PC-9 (cell line): ENCODE data around the gene TMEM150C. TPM values are rescaled to one million over a fixed set of nuclear protein-coding genes. Genes with fewer than 3 reads are reported as not detected.
"Not testable (repeated sequence)": the region's sequence is repeated elsewhere in the genome, so short reads cannot be mapped to it uniquely, and the experiment has no call there.

Source experiments
- BruUV-seq: library from RNA; stranded (reverse); fragments of 400-500 nt; replicated peaks from 2 replicates; lab custom pipeline; 2021; lab: Mats Ljungman, UMichigan
- CTCF ChIA-PET: fragments of 300-600 bp; sonication (Branson Sonifier 250); formaldehyde crosslinking; loops from one replicate; lab custom pipeline; 2022; ENCODE audit warnings: antibody characterized with exemption; lab: Charles Lee
- POLR2A ChIA-PET: fragments of 300-600 bp; sonication (Branson Sonifier 250); formaldehyde crosslinking; loops from one replicate; lab custom pipeline; 2022; ENCODE audit warnings: antibody characterized with exemption; ENCODE audit not compliant: unreplicated experiment; lab: Charles Lee
- DNase-seq, 2 experiments: peaks; one replicate each; pipeline versions ENCODE4 v3.0.0 to v3.0.0-alpha.2; 2015 to 2022; ENCODE audit warnings: mixed read lengths in 1 of 2
- H2AFZ ChIP-seq: fragments of 200-600 bp; sonication (generic); 2 replicates; pipeline ENCODE4 v1.8.1; 2017; ENCODE audit warnings: antibody characterized with exemption
- H3F3A ChIP-seq: fragments of 200-600 bp; sonication (generic); 2 replicates; pipeline ENCODE4 v1.8.1; 2017; ENCODE audit warnings: antibody characterized with exemption, mild to moderate bottlenecking, low read depth; ENCODE audit not compliant: insufficient read depth
- H3K27ac ChIP-seq: fragments of 200-600 bp; sonication (generic); 2 replicates; pipeline ENCODE4 v1.6.1; 2016; ENCODE audit warnings: mixed run types
- H3K27me3 ChIP-seq: fragments of 200-600 bp; sonication (generic); 2 replicates; pipeline ENCODE4 v1.6.1; 2016; ENCODE audit warnings: low read depth, mixed run types; ENCODE audit not compliant: insufficient read depth
- H3K36me3 ChIP-seq: fragments of 200-600 bp; sonication (generic); 2 replicates; pipeline ENCODE4 v1.6.1; 2016; ENCODE audit warnings: low read depth, mixed run types
- H3K4me1 ChIP-seq: fragments of 200-600 bp; sonication (generic); replicated peaks from 2 replicates; pipeline ENCODE4 v1.6.1; 2016; ENCODE audit warnings: mixed run types; ENCODE audit not compliant: insufficient read depth
- H3K4me2 ChIP-seq: fragments of 200-600 bp; sonication (generic); 2 replicates; pipeline ENCODE4 v1.6.1; 2017; ENCODE audit warnings: mixed run types
- H3K4me3 ChIP-seq: fragments of 200-600 bp; sonication (generic); 2 replicates; pipeline ENCODE4 v1.6.1; 2016; ENCODE audit warnings: mixed run types
- H3K79me2 ChIP-seq: fragments of 200-600 bp; sonication (generic); 2 replicates; pipeline ENCODE4 v1.6.1; 2017; ENCODE audit warnings: low read depth, mixed run types
- H3K9me2 ChIP-seq: fragments of 200-600 bp; sonication (generic); 2 replicates; pipeline ENCODE4 v1.8.1; 2017; ENCODE audit warnings: mild to moderate bottlenecking; ENCODE audit not compliant: insufficient read depth
- H3K9me3 ChIP-seq: fragments of 200-600 bp; sonication (generic); 2 replicates; pipeline ENCODE4 v1.8.1; 2016; ENCODE audit warnings: low read depth; ENCODE audit not compliant: insufficient read depth
- H4K20me1 ChIP-seq: fragments of 200-600 bp; sonication (generic); 2 replicates; pipeline ENCODE4 v1.8.1; 2017; ENCODE audit not compliant: insufficient read depth
- CTCF ChIP-seq: fragments of 200-600 bp; sonication (generic); conservative IDR thresholded peaks from 2 replicates; pipeline ENCODE4 v1.6.1; 2017; ENCODE audit warnings: mixed run types, antibody characterized with exemption, mild to moderate bottlenecking, moderate library complexity
- EZH2 ChIP-seq: fragments of 200-600 bp; sonication (generic); IDR thresholded peaks from 2 replicates; pipeline ENCODE4 v1.8.0; 2017; ENCODE audit warnings: antibody characterized with exemption, low read depth
- intact Hi-C: fragments of 100-400 bp; cut with micrococcal nuclease; formaldehyde crosslinking; loops from one replicate; pipeline ENCODE4 v1.10.0; 2022; ENCODE audit not compliant: unreplicated experiment
- total RNA-seq: library from RNA; stranded (reverse); gene quantifications from 2 replicates; pipeline ENCODE4 v1.2.3, GENCODE V29; 2021

TMEM150C gene
- total RNA-seq, 1 experiment from 2014 or later: 0.74 TPM

- H3K4me3 ChIP-seq: no peak overlapping the region
- intact Hi-C loops: loop anchor here (10.0 kb wide), 1 partner anchor 95 kb away; no protein-coding TSS in a partner anchor
Measured at GRCh38 chr4:82559735-82560120, 2.1 kb downstream of the TMEM150C start.

GRCh38 chr4:82559090-82559734 is 2.6 kb downstream of the TMEM150C start:
- H3K9me2 ChIP-seq, POLR2A ChIA-PET, DNase-seq, H3K4me3 ChIP-seq, H3F3A ChIP-seq, H3K27me3 ChIP-seq, H3K4me1 ChIP-seq, H3K27ac ChIP-seq, H3K36me3 ChIP-seq, H2AFZ ChIP-seq, H3K4me2 ChIP-seq, H3K79me2 ChIP-seq, BruUV-seq, CTCF ChIA-PET, H4K20me1 ChIP-seq, intact Hi-C loops, H3K9me3 ChIP-seq: not testable (repeated sequence)

More at GRCh38 chr4:82559735-82560120, 2.1 kb downstream of the TMEM150C start:
- no peaks in the 10 kb centered on the region for H3K9me3 ChIP-seq
- H4K20me1 ChIP-seq: no peaks in the 10 kb centered on the region
- no peak overlapping the region for H3K27ac ChIP-seq
- no TSS peak for BruUV-seq
- ChIA-PET CTCF (no interaction called here), POLR2A (no interaction called here)
- H3F3A ChIP-seq: no peaks in the 10 kb centered on the region
- no peak for DNase-seq
- no peak overlapping the region for H2AFZ ChIP-seq
- 0 out of 2 replicates have a peak, but pooled peaks cover 6% of the 10 kb centered on the region for H3K27me3 ChIP-seq
- no peaks in the 10 kb centered on the region for H3K4me1 ChIP-seq
- H3K79me2 ChIP-seq: no peaks in the 10 kb centered on the region
- no peak overlapping the region for H3K4me2 ChIP-seq
- TF ChIP-seq CTCF: no peak
- TF ChIP-seq EZH2: no peak
- no peaks in the 10 kb centered on the region for H3K36me3 ChIP-seq
- H3K9me2 ChIP-seq: no peaks in the 10 kb centered on the region

- no peaks in the 10 kb centered on the region for H3K9me2 ChIP-seq
- H3K27ac ChIP-seq: no peak overlapping the region
- H2AFZ ChIP-seq: no peak overlapping the region
- H3K4me1 ChIP-seq: no peaks in the 10 kb centered on the region
- ChIA-PET POLR2A (no interaction called here), CTCF (no interaction called here)
- no peak overlapping the region for H3K4me2 ChIP-seq
- H3K36me3 ChIP-seq: no peaks in the 10 kb centered on the region
- no peak for TF ChIP-seq CTCF
- TF ChIP-seq EZH2: no peak
- no peak overlapping the region for H3K4me3 ChIP-seq
- no peaks in the 10 kb centered on the region for H4K20me1 ChIP-seq
- no peaks in the 10 kb centered on the region for H3K9me3 ChIP-seq
- no peaks in the 10 kb centered on the region for H3K27me3 ChIP-seq
- no peaks in the 10 kb centered on the region for H3K79me2 ChIP-seq
- no TSS peak for BruUV-seq
- DNase-seq: no peak
- H3F3A ChIP-seq: no peaks in the 10 kb centered on the region
- intact Hi-C loops: no loop called here
Measured at GRCh38 chr4:82555276-82555675, 6.5 kb downstream of the TMEM150C start.

- intact Hi-C loops: no loop called here
- no peak overlapping the region for H3K4me2 ChIP-seq
- no peaks in the 10 kb centered on the region for H3K9me3 ChIP-seq
- H3K27ac ChIP-seq: no peak overlapping the region
- H3K79me2 ChIP-seq: no peaks in the 10 kb centered on the region
- H2AFZ ChIP-seq: no peak overlapping the region
- BruUV-seq: no TSS peak
- H3K27me3 ChIP-seq: no peaks in the 10 kb centered on the region
- no peaks in the 10 kb centered on the region for H3K4me1 ChIP-seq
- H4K20me1 ChIP-seq: no peaks in the 10 kb centered on the region
- H3K9me2 ChIP-seq: no peaks in the 10 kb centered on the region
- POLR2A ChIA-PET: no interaction called here
- TF ChIP-seq EZH2: no peak
- TF ChIP-seq CTCF: no peak
- no peaks in the 10 kb centered on the region for H3F3A ChIP-seq
- no peaks in the 10 kb centered on the region for H3K36me3 ChIP-seq
- CTCF ChIA-PET: no interaction called here
- DNase-seq: no peak
- H3K4me3 ChIP-seq: no peak overlapping the region
Measured at GRCh38 chr4:82553020-82553419, 8.8 kb downstream of the TMEM150C start.
